K562 (cell line): Measurements from ENCODE around the gene GPATCH4. TPM values are rescaled to one million over a fixed set of nuclear protein-coding genes. Genes with fewer than 3 reads are reported as not detected.
A peak's percentile ranks its signal among the peaks of the same experiment; 100 is the strongest.

Experiments
- ASH1L ChIP-seq: fragments of 450-650 bp; IDR thresholded peaks from 2 replicates; pipeline ENCODE4 v1.6.1; 2018; ENCODE audit warnings: borderline replicate concordance, mild to moderate bottlenecking, low read depth; ENCODE audit not compliant: partially characterized antibody
- IRF2 ChIP-seq: sonication (generic); formaldehyde crosslinking; IDR thresholded peaks from 2 replicates; pipeline ENCODE4 v1.8.1; 2022; ENCODE audit warnings: mild to moderate bottlenecking, missing genetic modification reagents
- PTBP1 ChIP-seq: fragments of 200-400 bp; formaldehyde crosslinking; IDR thresholded peaks from 2 replicates; pipeline ENCODE4 v1.6.1; 2017; ENCODE audit warnings: low read depth, low read length
- SAP30 ChIP-seq: fragments of 200-600 bp; sonication (generic); IDR thresholded peaks from 2 replicates; pipeline ENCODE4 v1.6.1; 2012; ENCODE audit warnings: borderline replicate concordance, low read depth, mild to moderate bottlenecking, moderate library complexity, low read length, control low read depth, inconsistent platforms; ENCODE audit not compliant: insufficient read depth, poor library complexity, severe bottlenecking
- SREBF1 ChIP-seq: fragments of 150-350 bp; IDR thresholded peaks from 2 replicates; pipeline ENCODE4 v1.6.1; 2014; ENCODE audit warnings: antibody characterized with exemption, low read depth, low read length, borderline replicate concordance
- TCF3 ChIP-seq: sonication (generic); formaldehyde crosslinking; IDR thresholded peaks from 2 replicates; pipeline ENCODE4 v1.4.0; 2020; ENCODE audit warnings: mild to moderate bottlenecking, missing genetic modification reagents
- polyA plus RNA-seq, 8 experiments: library from polyadenylated mRNA; depleted of rRNA in 4 of 8; stranded (reverse) in 5 of 8; unstranded in 3 of 8; fragments of >200 nt; fragmentation: Nextera tagmentation in 2 of 8; fragmentation: Illumina TruSeq in 1 of 8; extraction: Ambion mirVana in 2 of 8; extraction: Trizol in 1 of 8; gene quantifications; 2 replicates each; pipeline versions ENCODE4 v1.2.1 to v1.2.3, GENCODE V29; 2011 to 2014; ENCODE audit warnings: inconsistent platforms in 1 of 8, missing spikeins in 1 of 8
- total RNA-seq, 7 experiments: library from RNA; depleted of rRNA in 6 of 7; stranded (reverse); fragments of >200 nt in 6 of 7; fragmentation: Illumina TruSeq in 2 of 7; extraction: Trizol in 2 of 7; gene quantifications; 2 replicates each; pipeline versions ENCODE4 v1.2.1 to v1.2.3, GENCODE V29; 2011 to 2021; ENCODE audit warnings: low replicate concordance in 1 of 7
- TF ChIP-seq, protein P1 (sequence below), 2 experiments: fragments of 450-650 bp in 1 of 2; sonication (generic) in 1 of 2; formaldehyde crosslinking in 1 of 2; IDR thresholded peaks; 2 replicates each; pipeline versions ENCODE4 v1.7.1 to v1.9.0; 2016 to 2022; ENCODE audit warnings: inconsistent platforms in 1 of 2, mild to moderate bottlenecking in 1 of 2, missing genetic modification reagents in 1 of 2
- TF ChIP-seq, protein P2 (sequence below): fragments of 450-650 bp; formaldehyde crosslinking; IDR thresholded peaks from 2 replicates; pipeline ENCODE4 v1.4.0; 2022; ENCODE audit warnings: missing genetic modification characterization
- TF ChIP-seq, protein P3 (sequence below): fragments of 450-650 bp; IDR thresholded peaks from 2 replicates; pipeline ENCODE4 v1.6.1; 2017; ENCODE audit warnings: antibody characterized with exemption, mild to moderate bottlenecking
- TF ChIP-seq, protein P4 (sequence below): fragments of 250-450 bp; sonication (Bioruptor Pico); IDR thresholded peaks from 2 replicates; pipeline ENCODE4 v1.8.0; 2022; ENCODE audit warnings: moderate library complexity, mild to moderate bottlenecking, inconsistent platforms

GPATCH4 gene
- total and polyA plus RNA-seq, 9 of the 15 experiments (the other 6 are each of a cell fraction or from before 2014, with no cell fraction given), result 43.7 to 105 (median 76.5) TPM

DNA sequence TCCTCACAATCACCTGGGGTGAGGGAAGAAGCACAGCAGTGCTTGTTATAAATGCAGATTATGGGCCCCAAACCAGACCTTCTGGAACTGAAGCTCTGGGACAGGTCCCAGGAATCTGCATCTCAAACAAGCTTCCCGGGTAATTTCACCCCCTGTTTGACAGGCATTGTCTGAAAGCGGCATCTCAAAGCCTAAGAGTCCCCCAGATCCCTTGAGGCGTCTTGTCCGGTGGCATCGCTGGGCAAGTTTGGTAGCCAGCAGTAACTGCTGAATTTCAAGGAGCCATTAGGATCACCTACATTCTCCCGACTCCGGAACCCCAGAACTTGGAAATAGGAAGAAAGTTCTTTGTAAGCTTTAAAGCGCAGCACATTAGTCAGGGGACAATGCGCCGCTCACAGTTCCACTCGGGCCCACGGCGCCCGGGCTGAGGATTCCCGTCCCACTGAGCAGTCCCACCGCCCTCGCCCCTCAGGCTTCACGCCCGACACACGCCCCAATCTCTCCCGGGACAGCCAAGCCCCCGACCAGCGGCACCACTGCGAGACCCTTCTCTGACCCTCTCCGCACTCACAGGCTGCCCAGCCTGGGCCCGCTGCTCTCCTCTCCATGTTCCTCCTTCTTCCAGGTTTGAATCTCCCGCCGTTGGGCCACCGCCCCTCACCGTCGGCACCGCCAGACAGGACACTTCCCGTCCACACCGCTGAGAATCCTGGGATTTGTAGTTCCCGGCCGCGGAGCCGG is 29.2 kb downstream of the GPATCH4 start, which contains the start of gene IQGAP3 (continued):
- TF ChIP-seq, protein P1, sequence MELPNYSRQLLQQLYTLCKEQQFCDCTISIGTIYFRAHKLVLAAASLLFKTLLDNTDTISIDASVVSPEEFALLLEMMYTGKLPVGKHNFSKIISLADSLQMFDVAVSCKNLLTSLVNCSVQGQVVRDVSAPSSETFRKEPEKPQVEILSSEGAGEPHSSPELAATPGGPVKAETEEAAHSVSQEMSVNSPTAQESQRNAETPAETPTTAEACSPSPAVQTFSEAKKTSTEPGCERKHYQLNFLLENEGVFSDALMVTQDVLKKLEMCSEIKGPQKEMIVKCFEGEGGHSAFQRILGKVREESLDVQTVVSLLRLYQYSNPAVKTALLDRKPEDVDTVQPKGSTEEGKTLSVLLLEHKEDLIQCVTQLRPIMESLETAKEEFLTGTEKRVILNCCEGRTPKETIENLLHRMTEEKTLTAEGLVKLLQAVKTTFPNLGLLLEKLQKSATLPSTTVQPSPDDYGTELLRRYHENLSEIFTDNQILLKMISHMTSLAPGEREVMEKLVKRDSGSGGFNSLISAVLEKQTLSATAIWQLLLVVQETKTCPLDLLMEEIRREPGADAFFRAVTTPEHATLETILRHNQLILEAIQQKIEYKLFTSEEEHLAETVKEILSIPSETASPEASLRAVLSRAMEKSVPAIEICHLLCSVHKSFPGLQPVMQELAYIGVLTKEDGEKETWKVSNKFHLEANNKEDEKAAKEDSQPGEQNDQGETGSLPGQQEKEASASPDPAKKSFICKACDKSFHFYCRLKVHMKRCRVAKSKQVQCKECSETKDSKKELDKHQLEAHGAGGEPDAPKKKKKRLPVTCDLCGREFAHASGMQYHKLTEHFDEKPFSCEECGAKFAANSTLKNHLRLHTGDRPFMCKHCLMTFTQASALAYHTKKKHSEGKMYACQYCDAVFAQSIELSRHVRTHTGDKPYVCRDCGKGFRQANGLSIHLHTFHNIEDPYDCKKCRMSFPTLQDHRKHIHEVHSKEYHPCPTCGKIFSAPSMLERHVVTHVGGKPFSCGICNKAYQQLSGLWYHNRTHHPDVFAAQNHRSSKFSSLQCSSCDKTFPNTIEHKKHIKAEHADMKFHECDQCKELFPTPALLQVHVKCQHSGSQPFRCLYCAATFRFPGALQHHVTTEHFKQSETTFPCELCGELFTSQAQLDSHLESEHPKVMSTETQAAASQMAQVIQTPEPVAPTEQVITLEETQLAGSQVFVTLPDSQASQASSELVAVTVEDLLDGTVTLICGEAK (IDR thresholded peaks at IDR 0.05), result peak; percentile 92
- TF ChIP-seq, protein P1 (CRISPR knock-in tag; IDR thresholded peaks at IDR 0.05), result no peak
- TF ChIP-seq, protein P2, sequence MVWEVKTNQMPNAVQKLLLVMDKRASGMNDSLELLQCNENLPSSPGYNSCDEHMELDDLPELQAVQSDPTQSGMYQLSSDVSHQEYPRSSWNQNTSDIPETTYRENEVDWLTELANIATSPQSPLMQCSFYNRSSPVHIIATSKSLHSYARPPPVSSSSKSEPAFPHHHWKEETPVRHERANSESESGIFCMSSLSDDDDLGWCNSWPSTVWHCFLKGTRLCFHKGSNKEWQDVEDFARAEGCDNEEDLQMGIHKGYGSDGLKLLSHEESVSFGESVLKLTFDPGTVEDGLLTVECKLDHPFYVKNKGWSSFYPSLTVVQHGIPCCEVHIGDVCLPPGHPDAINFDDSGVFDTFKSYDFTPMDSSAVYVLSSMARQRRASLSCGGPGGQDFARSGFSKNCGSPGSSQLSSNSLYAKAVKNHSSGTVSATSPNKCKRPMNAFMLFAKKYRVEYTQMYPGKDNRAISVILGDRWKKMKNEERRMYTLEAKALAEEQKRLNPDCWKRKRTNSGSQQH, result 0 out of 2 replicates have a peak, but pooled peaks have one; percentile 30
- TF ChIP-seq PTBP1 (no peak), IRF2 (CRISPR knock-in tag) (no peak), SREBF1 (no peak), TCF3 (CRISPR knock-in tag) (no peak), SAP30 (peak; percentile 100), ASH1L (no peak)
- TF ChIP-seq, protein P3, sequence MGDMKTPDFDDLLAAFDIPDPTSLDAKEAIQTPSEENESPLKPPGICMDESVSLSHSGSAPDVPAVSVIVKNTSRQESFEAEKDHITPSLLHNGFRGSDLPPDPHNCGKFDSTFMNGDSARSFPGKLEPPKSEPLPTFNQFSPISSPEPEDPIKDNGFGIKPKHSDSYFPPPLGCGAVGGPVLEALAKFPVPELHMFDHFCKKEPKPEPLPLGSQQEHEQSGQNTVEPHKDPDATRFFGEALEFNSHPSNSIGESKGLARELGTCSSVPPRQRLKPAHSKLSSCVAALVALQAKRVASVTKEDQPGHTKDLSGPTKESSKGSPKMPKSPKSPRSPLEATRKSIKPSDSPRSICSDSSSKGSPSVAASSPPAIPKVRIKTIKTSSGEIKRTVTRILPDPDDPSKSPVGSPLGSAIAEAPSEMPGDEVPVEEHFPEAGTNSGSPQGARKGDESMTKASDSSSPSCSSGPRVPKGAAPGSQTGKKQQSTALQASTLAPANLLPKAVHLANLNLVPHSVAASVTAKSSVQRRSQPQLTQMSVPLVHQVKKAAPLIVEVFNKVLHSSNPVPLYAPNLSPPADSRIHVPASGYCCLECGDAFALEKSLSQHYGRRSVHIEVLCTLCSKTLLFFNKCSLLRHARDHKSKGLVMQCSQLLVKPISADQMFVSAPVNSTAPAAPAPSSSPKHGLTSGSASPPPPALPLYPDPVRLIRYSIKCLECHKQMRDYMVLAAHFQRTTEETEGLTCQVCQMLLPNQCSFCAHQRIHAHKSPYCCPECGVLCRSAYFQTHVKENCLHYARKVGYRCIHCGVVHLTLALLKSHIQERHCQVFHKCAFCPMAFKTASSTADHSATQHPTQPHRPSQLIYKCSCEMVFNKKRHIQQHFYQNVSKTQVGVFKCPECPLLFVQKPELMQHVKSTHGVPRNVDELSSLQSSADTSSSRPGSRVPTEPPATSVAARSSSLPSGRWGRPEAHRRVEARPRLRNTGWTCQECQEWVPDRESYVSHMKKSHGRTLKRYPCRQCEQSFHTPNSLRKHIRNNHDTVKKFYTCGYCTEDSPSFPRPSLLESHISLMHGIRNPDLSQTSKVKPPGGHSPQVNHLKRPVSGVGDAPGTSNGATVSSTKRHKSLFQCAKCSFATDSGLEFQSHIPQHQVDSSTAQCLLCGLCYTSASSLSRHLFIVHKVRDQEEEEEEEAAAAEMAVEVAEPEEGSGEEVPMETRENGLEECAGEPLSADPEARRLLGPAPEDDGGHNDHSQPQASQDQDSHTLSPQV, result no peak
- TF ChIP-seq, protein P4, sequence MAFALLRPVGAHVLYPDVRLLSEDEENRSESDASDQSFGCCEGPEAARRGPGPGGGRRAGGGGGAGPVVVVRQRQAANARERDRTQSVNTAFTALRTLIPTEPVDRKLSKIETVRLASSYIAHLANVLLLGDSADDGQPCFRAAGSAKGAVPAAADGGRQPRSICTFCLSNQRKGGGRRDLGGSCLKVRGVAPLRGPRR (CRISPR knock-in tag), result no peak
